ENCODE data around the gene PMPCA. TPM values are rescaled to one million over a fixed set of nuclear protein-coding genes. Genes with fewer than 3 reads are reported as not detected.

The PMPCA gene
- total RNA-seq, 2 experiments from 2014 or later, result 88.0 to 113 TPM

DNA sequence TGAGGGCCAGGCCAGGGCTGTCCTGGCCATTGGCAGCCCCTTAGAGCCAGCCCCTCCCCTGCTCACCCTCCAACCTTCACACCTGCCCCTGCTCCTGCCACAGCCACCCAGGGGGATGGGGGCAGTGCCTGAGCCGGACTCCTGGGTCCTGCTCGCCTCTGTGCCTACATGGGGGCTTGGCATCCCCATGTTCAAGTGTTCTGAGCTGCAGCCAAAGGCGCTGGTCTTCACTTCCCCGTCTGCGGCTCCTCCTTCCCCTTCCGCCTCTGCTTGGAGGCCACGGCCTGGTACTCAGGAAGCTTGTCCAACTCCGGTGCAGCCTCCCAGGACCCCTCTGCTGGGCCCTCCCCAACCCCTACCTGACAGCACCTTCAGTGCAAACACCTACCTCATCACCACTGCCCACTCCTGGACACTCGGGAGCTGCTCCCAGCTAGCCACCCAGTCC is 44.7 kb upstream of the PMPCA start:
- Mint-ChIP-seq H3K4me1 (peaks cover 10% of the 10 kb centered on the region), H3K36me3 (ENCODE audit: low read depth) (no peaks in the 10 kb centered on the region), H3K27me3 (no peaks in the 10 kb centered on the region), H3K4me3 (no peak overlapping the region), H3K27ac (no peak overlapping the region), H3K9me3 (ENCODE audit: low read depth) (no peaks in the 10 kb centered on the region)
- ChIA-PET CTCF (no interaction called here), POLR2A (no interaction called here)
- DNase-seq (no peak), ATAC-seq (no peak)
- intact Hi-C loops (cut with DNase I, micrococcal nuclease), result no loop called here

DNA sequence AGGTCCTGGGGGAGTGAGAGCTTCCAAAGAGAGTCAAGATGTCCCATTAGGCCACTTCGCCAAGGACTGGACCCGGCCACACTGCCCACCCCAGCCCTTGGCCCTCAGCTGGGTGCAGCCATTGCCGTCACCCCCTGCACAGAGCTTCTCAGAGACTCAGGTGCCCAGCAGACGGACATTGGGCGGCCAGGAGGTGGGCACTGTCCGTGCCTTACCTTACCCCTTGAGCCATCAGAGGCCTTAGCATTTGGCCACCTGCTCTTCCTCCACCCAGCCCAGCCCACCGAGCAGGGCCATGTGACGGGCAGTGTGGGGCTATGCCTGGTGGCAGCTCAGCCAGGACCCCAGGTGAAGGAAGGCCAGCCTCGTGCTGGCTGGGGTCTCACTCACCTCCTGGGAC is 43.6 kb upstream of the PMPCA start:
- CTCF ChIA-PET, result interaction anchor here (0.5 to 0.6 kb wide), 2 partner anchors 46 to 119 kb away, joined by 3 read pairs; no protein-coding TSS in a partner anchor
- POLR2A ChIA-PET, result no interaction called here
- no peak for DNase-seq
- H3K4me1 Mint-ChIP-seq, result peaks cover 10% of the 10 kb centered on the region
- no peak for ATAC-seq
- no peaks in the 10 kb centered on the region for H3K9me3 Mint-ChIP-seq (ENCODE audit: low read depth)
- H3K27me3 Mint-ChIP-seq, result no peaks in the 10 kb centered on the region
- H3K36me3 Mint-ChIP-seq (ENCODE audit: low read depth), result no peaks in the 10 kb centered on the region
- H3K27ac Mint-ChIP-seq, result no peak overlapping the region
- H3K4me3 Mint-ChIP-seq, result no peak overlapping the region
- intact Hi-C loops (cut with DNase I, micrococcal nuclease), result no loop called here

DNA sequence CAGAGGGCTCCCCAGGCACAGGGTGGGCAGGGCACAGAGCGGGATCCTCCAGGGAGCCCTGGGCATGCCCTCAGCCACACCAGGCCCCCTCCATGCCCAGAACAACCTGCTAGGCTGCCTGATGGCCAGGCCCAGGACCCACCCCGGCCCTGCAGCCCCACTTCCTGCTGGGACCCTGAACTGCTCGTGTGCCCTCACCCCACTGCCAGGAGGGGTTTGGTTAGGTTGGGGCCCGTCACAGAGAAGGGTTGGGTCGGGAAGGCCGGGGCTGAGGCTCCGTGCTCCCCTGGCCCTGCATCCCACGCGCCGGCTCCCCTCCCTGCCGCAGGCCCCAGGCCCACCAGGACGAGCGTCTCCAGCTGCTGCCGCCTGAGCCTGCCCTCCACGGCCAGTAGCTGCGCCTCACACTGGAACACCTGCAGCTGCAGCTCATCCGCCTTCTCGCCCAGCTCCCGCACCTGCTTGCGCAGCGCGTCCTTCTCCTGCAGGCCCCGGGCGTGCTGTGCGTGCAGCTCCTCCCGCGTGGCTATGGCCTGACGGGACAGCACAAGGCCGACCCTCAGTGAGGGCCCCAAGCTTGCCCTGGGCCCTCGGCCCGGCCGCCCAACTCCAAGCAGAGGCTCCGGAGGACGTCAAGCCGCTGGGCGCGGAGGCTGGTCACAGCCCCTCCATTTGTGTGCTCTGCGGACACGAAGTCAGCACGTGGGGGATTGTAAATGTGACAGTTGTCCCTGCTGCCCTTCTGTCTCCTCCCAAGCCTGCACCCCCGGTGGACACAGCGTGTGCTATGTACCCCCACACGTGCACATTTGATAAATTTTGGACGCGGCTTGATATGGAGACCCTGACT is 42.9 kb upstream of the PMPCA start:
- H3K27ac Mint-ChIP-seq, result no peak overlapping the region
- POLR2A ChIA-PET, result no interaction called here
- ATAC-seq (no peak), DNase-seq (no peak)
- no peaks in the 10 kb centered on the region for H3K36me3 Mint-ChIP-seq (ENCODE audit: low read depth)
- peaks cover 10% of the 10 kb centered on the region for H3K4me1 Mint-ChIP-seq
- CTCF ChIA-PET, result interaction anchor here (0.5 kb wide), 1 partner anchor 119 kb away, joined by 3 read pairs; no protein-coding TSS in a partner anchor
- no peaks in the 10 kb centered on the region for H3K27me3 Mint-ChIP-seq
- H3K4me3 Mint-ChIP-seq, result no peak overlapping the region
- H3K9me3 Mint-ChIP-seq (ENCODE audit: low read depth), result no peaks in the 10 kb centered on the region
- intact Hi-C loops (cut with DNase I, micrococcal nuclease), result no loop called here

DNA sequence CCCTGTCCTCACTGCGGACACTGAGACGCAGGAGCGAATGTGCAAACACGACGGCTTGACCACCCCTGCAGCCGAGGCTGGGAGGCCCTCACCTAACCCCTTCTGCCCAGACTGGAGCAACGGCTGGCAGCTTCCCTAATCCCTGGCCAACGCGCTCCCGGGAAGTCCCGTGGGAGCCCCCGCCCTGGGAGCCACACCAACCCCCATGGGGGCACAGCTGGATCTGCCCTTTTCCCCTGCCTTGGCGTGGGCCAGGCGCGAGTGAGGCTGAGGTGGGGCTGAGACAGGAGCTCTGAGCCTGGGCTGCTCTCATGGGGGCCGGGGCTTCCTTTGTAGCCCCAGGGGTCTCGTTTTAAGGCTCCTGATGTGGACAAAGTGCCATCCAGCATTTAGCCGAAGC is 42.3 kb upstream of the PMPCA start:
- H3K36me3 Mint-ChIP-seq (ENCODE audit: low read depth), result no peaks in the 10 kb centered on the region
- POLR2A ChIA-PET, result no interaction called here
- CTCF ChIA-PET, result no interaction called here
- no peak for DNase-seq
- no peak overlapping the region for H3K27ac Mint-ChIP-seq
- intact Hi-C loops (cut with DNase I, micrococcal nuclease), result no loop called here
- H3K4me3 Mint-ChIP-seq, result no peak overlapping the region
- no peaks in the 10 kb centered on the region for H3K27me3 Mint-ChIP-seq
- peaks cover 5% of the 10 kb centered on the region for H3K4me1 Mint-ChIP-seq
- no peak for ATAC-seq
- no peaks in the 10 kb centered on the region for H3K9me3 Mint-ChIP-seq (ENCODE audit: low read depth)

DNA sequence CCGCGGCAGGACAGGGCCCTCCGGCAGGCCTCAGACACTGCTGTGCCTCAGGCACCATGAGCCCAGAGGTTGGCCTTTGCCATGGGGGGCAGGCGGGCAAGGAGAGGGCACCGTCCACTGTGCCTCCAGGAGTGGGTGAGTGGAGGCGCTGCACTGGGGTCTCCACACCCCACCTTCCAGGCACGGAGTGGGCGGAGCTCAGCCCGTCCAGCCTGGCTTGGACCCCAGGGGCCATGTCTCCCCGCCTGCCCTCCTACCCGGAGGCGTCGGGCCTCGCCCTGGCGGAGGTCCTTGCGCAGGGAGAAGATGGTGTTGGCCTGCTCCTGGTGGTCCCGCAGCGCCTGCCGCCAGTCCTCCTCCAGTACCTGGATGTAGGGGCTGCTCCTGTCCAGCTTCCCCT is 40.4 kb upstream of the PMPCA start:
- intact Hi-C loops (cut with DNase I, micrococcal nuclease), result no loop called here
- H3K9me3 Mint-ChIP-seq (ENCODE audit: low read depth), result no peaks in the 10 kb centered on the region
- ChIA-PET CTCF (no interaction called here), POLR2A (interaction anchor here (0.9 kb wide), 1 partner anchor 27 kb away, joined by 4 read pairs; no protein-coding TSS in a partner anchor)
- H3K27me3 Mint-ChIP-seq, result no peaks in the 10 kb centered on the region
- H3K36me3 Mint-ChIP-seq (ENCODE audit: low read depth), result peaks cover 4% of the 10 kb centered on the region
- H3K4me3 Mint-ChIP-seq, result no peak overlapping the region
- DNase-seq, result no peak
- no peak for ATAC-seq
- no peak overlapping the region for H3K27ac Mint-ChIP-seq
- no peaks in the 10 kb centered on the region for H3K4me1 Mint-ChIP-seq

DNA sequence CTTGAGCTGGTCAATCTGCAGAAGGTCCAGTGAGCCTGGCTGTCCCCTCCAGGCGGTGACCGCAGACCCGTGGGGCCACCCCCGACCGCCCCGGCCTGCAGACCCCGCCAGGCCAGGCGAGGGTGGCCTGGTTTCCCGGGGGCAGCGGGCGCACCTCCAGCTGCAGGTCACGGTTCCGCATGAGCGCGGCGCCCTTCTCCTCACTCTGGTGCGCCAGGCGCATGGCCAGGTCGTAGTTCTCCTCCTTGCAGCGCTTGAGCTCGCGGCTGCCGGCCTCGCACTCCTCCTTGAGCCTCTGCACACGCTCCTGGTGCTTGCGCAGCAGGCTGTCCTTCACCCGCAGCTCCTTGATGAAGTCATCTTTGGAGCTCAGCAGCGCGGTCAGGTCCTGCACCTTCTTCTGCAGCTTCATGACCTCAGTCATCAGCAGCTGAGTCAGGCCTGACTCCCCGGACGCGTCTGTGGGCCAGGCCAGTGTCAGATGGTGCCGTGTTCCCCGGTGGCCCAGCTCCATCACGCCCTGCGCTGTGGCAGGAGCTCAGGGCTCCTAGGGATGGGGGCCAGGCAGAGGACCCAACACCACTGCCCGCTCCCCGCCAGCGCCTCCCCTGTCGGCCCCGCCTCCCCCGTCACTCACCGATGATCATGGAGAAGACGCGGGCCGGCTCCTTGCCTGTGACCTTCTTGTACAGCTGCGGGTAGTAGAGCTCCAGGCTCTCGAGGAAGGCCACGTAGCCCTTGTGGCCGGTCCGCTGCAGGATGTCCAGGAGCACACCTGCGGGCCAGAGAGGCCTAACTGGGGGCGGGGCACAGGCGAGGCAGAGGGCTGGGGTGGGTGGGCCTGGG is 39.5 kb upstream of the PMPCA start:
- Mint-ChIP-seq H3K9me3 (ENCODE audit: low read depth) (no peaks in the 10 kb centered on the region), H3K36me3 (ENCODE audit: low read depth) (peaks cover 4% of the 10 kb centered on the region), H3K4me3 (no peak overlapping the region), H3K4me1 (no peaks in the 10 kb centered on the region), H3K27me3 (no peaks in the 10 kb centered on the region), H3K27ac (no peak overlapping the region)
- ChIA-PET POLR2A (interaction anchor here (0.9 kb wide), 1 partner anchor 26 kb away, joined by 4 read pairs; no protein-coding TSS in a partner anchor), CTCF (no interaction called here)
- ATAC-seq (no peak), DNase-seq (no peak)
- intact Hi-C loops (cut with DNase I, micrococcal nuclease), result no loop called here

DNA sequence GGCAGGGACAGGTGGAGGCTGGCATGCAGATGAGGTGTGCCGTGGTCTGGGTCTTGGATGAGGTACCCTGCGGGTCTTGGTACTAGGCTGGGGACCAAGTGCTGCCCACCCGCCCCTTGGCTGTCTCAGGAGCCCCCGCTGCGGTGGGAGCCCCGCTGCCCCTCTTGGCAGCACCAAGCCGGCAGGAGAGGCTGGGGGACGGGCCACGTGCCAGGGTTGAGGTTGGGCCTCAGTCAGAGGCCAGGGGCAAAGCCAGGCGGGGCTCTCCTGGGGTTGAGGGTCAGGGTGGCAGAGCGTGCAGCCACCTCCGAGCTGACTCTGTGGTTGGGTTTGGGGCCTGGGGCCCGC is 39.0 kb upstream of the PMPCA start:
- POLR2A ChIA-PET, result no interaction called here
- intact Hi-C loops (cut with DNase I, micrococcal nuclease), result no loop called here
- Mint-ChIP-seq H3K9me3 (ENCODE audit: low read depth) (no peaks in the 10 kb centered on the region), H3K4me3 (no peak overlapping the region), H3K27me3 (no peaks in the 10 kb centered on the region), H3K4me1 (no peaks in the 10 kb centered on the region), H3K27ac (no peak overlapping the region), H3K36me3 (ENCODE audit: low read depth) (peaks cover 4% of the 10 kb centered on the region)
- DNase-seq, result no peak
- ATAC-seq, result no peak
- CTCF ChIA-PET, result interaction anchor here (1.3 kb wide), 1 partner anchor 9 kb away, joined by 5 read pairs; the partner anchor contains the start of gene DNLZ

DNA sequence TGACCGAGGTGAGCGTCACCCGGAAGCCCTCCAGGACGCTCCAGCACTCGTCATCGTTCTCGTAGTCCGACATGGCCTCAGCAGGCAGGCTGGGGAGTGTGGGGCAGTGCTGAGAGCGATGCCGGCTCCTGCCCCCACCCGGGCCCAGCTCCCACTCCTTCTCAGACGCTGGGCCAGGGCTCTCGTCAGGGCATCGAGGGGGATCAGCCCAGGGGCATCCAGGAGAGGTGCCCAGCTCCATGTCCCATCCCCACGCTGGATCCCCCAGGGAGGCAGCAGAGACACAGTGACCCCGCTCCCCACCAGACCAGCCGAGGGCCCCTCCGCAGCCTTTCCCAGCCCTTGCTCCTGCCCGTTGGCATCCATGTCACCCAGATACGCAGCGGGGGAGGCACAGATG is 38.5 kb upstream of the PMPCA start:
- Mint-ChIP-seq H3K4me3 (no peak overlapping the region), H3K4me1 (no peaks in the 10 kb centered on the region), H3K27ac (no peak overlapping the region), H3K9me3 (ENCODE audit: low read depth) (no peaks in the 10 kb centered on the region), H3K36me3 (ENCODE audit: low read depth) (peaks cover 4% of the 10 kb centered on the region), H3K27me3 (no peaks in the 10 kb centered on the region)
- DNase-seq, result no peak
- ATAC-seq, result no peak
- intact Hi-C loops (cut with DNase I, micrococcal nuclease), result no loop called here
- POLR2A ChIA-PET, result no interaction called here
- CTCF ChIA-PET, result interaction anchor here (1.3 kb wide), 1 partner anchor 9 kb away, joined by 5 read pairs; the partner anchor contains the start of gene DNLZ

DNA sequence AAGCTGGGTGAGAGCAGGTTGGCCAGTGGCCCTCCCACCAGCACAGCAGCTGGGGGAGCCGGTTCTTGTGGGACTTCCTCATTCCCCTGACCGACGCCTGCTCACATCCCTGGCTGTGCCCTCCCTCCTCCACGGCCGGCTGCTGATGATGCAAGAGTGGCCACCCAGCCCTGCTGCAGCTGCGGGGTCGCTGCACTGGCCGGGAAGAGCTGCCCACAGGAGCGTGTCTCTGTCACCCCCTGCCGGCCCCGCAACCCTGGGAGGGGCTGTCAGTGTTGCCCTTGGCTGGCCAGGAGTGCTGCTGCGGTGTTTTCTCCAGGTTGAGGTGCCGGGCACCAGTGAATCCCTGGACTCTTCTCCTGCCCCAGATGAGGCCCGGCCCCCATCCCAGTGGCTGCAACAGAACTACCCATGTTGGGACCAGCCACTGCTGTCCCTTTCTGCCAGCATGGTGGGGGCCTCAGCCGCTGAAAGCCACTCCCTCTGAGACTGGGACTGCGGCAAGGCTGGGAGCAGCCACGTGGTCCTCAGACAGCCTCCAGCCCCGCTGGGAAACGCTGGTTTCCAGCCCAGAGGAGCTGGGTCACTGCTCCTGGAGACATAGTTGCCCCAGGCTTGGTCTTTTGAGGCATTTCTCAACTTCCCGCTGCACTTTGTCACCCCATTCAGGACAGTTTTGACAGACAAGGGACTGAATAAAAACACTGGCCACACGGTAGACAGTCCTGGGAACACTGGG is 37.7 kb upstream of the PMPCA start:
- ChIA-PET POLR2A (no interaction called here), CTCF (interaction anchor here (0.6 to 1.3 kb wide), 2 partner anchors 10 to 25 kb away, joined by 3 to 5 read pairs; partner anchors contain the start of gene DNLZ)
- Mint-ChIP-seq H3K27me3 (no peaks in the 10 kb centered on the region), H3K4me3 (peak overlapping the region; percentile 26), H3K27ac (no peak overlapping the region), H3K36me3 (ENCODE audit: low read depth) (peaks cover 4% of the 10 kb centered on the region), H3K4me1 (no peaks in the 10 kb centered on the region), H3K9me3 (ENCODE audit: low read depth) (no peaks in the 10 kb centered on the region)
- peak; percentile 14 for ATAC-seq
- intact Hi-C loops (cut with DNase I, micrococcal nuclease), result no loop called here
- no peak for DNase-seq

DNA sequence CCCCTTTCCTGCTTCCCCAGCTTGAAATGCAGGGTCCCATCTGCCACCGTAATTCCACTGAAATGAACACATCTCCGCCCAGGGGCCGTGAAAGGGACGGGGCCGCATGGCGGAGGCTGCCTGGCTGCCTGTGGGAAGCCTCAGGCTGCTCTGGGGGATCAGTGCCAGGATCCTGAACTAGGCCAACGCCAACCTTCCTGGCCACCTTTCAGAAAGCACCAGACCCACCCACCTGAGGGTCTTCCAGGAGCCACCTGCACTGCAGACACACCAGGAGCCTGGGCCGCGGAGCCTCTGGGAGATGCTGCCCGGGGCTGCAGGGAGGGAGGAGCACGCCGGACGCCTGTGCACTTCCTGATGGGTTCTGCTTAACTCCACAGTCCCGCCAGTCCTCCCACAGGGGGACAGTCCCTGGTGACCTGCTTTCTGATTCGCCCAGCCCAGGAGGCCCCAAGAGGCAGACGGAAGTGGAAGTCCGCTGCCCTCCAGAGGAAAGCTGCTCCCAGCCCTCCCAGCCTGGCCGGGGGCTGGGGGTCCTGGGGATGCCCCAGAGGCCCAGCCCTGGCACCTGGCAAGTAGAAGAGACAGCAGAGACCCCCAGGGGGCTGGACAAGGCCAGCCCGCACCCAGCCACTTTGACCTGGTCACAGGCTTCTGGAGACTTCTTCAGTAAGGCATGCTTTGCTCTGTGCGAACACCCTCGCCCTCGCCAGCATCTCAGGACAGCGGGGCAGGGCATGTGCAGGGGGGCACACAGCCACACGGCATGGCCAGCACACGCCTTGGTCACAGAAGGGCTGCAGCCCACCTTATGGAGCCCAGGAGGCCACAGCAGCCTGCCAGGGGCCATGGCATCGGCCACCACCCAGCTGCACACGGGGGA is 36.9 kb upstream of the PMPCA start, which contains the start of gene CARD9:
TSS of gene CARD9 (minus strand) at position 370 of the 883 bp plus-strand sequence. CDS start 1,591 bp downstream, outside the sequence.
- POLR2A ChIA-PET, result no interaction called here
- Mint-ChIP-seq H3K9me3 (ENCODE audit: low read depth) (no peaks in the 10 kb centered on the region), H3K4me1 (no peaks in the 10 kb centered on the region), H3K36me3 (ENCODE audit: low read depth) (peaks cover 4% of the 10 kb centered on the region), H3K27ac (no peak within 1 kb of the TSS), H3K4me3 (peak within 1 kb of the TSS; percentile 26), H3K27me3 (no peaks in the 10 kb centered on the region)
- ATAC-seq (no peak), DNase-seq (no peak)
- CTCF ChIA-PET, result no interaction called here
- intact Hi-C loops (cut with DNase I, micrococcal nuclease), result no loop called here
